ENCODE measurements around the gene BEST1. TPM values are rescaled to one million over a fixed set of nuclear protein-coding genes. Genes with fewer than 3 reads are reported as not detected.
"Not testable (repeated sequence)": the region's sequence is repeated elsewhere in the genome, so short reads cannot be mapped to it uniquely, and the experiment has no call there.

The BEST1 gene
- total RNA-seq, 1 experiment from 2014 or later: 0.81 TPM

- Histone ChIP-seq H3K4me1 (replicated peaks; ENCODE audit: insufficient read depth) (0 out of 2 replicates have a peak, but pooled peaks cover 3% of the 10 kb centered on the region), H2AFZ (no peak overlapping the region), H3K27me3 (ENCODE audit: insufficient read depth, low read depth) (no peaks in the 10 kb centered on the region), H3K4me3 (no peak overlapping the region), H3K4me2 (no peak overlapping the region), H3K9me2 (ENCODE audit: insufficient read depth) (no peaks in the 10 kb centered on the region), H3K9me3 (ENCODE audit: insufficient read depth, low read depth) (peaks cover 12% of the 10 kb centered on the region), H4K20me1 (ENCODE audit: insufficient read depth) (no peaks in the 10 kb centered on the region), H3K27ac (no peak overlapping the region), H3F3A (ENCODE audit: insufficient read depth, low read depth) (no peaks in the 10 kb centered on the region; the same call in 1 of the 2 replicates), H3K79me2 (ENCODE audit: low read depth) (no peaks in the 10 kb centered on the region), H3K36me3 (ENCODE audit: low read depth) (peaks cover 7% of the 10 kb centered on the region; the same call in 1 of the 2 replicates)
- DNase-seq: no peak
- ChIA-PET POLR2A (ENCODE audit: unreplicated experiment) (no interaction called here), CTCF (no interaction called here)
- intact Hi-C loops (cut with micrococcal nuclease; ENCODE audit: unreplicated experiment): no loop called here
- no peak for TF ChIP-seq EZH2 (IDR thresholded peaks at IDR 0.05; ENCODE audit: low read depth)
- TF ChIP-seq CTCF (conservative IDR thresholded peaks at IDR 0.05): no peak
- no TSS peak for BruUV-seq (replicated peaks)
Observed at GRCh38 chr11:62000539-62001446, 50.6 kb downstream of the BEST1 start.

GRCh38 chr11:62001450-62002191, 51.5 kb downstream of the BEST1 start:
- Histone ChIP-seq H3K79me2 (ENCODE audit: low read depth) (no peaks in the 10 kb centered on the region), H3K27me3 (ENCODE audit: insufficient read depth, low read depth) (no peaks in the 10 kb centered on the region), H3K27ac (no peak overlapping the region), H2AFZ (no peak overlapping the region), H3K4me3 (no peak overlapping the region), H3K9me2 (ENCODE audit: insufficient read depth) (no peaks in the 10 kb centered on the region), H3K4me2 (no peak overlapping the region), H3K4me1 (replicated peaks; ENCODE audit: insufficient read depth) (0 out of 2 replicates have a peak, but pooled peaks cover 3% of the 10 kb centered on the region), H3F3A (ENCODE audit: insufficient read depth, low read depth) (no peaks in the 10 kb centered on the region; the same call in 1 of the 2 replicates), H3K9me3 (ENCODE audit: insufficient read depth, low read depth) (peaks cover 12% of the 10 kb centered on the region), H4K20me1 (ENCODE audit: insufficient read depth) (no peaks in the 10 kb centered on the region), H3K36me3 (ENCODE audit: low read depth) (peaks cover 7% of the 10 kb centered on the region; the same call in 1 of the 2 replicates)
- no TSS peak for BruUV-seq (replicated peaks)
- ChIA-PET CTCF (no interaction called here), POLR2A (ENCODE audit: unreplicated experiment) (no interaction called here)
- intact Hi-C loops (cut with micrococcal nuclease; ENCODE audit: unreplicated experiment): no loop called here
- no peak for DNase-seq
- TF ChIP-seq EZH2 (IDR thresholded peaks at IDR 0.05; ENCODE audit: low read depth) (no peak), CTCF (conservative IDR thresholded peaks at IDR 0.05) (no peak)

- H4K20me1 ChIP-seq (ENCODE audit: insufficient read depth); H2AFZ ChIP-seq; H3K4me2 ChIP-seq; intact Hi-C loops (cut with micrococcal nuclease; ENCODE audit: unreplicated experiment); BruUV-seq (replicated peaks); H3K27me3 ChIP-seq (ENCODE audit: insufficient read depth, low read depth); H3K27ac ChIP-seq; H3K79me2 ChIP-seq (ENCODE audit: low read depth); H3K4me3 ChIP-seq; H3F3A ChIP-seq (ENCODE audit: insufficient read depth, low read depth); CTCF ChIA-PET; POLR2A ChIA-PET (ENCODE audit: unreplicated experiment); H3K36me3 ChIP-seq (ENCODE audit: low read depth); DNase-seq; H3K4me1 ChIP-seq (replicated peaks; ENCODE audit: insufficient read depth); H3K9me2 ChIP-seq (ENCODE audit: insufficient read depth): not testable (repeated sequence)
- peaks cover 12% of the 10 kb centered on the region for H3K9me3 ChIP-seq (ENCODE audit: insufficient read depth, low read depth)
Observed at GRCh38 chr11:62002283-62002682, 52.1 kb downstream of the BEST1 start.

Data from PC-9 (cell line).